H1 (cell line): ENCODE data around the gene CTAGE15.
"Not testable (repeated sequence)": the region's sequence is repeated elsewhere in the genome, so short reads cannot be mapped to it uniquely, and the experiment has no call there.

Source experiments
- BCL11A ChIP-seq, 2 experiments: IDR thresholded peaks; one replicate each; pipeline ENCODE4 v1.6.1; 2011; ENCODE audit warnings: low read depth in 2 of 2, low read length in 2 of 2, mild to moderate bottlenecking in 2 of 2
- EZH2 ChIP-seq: fragments of 200-600 bp; sonication (generic); IDR thresholded peaks from 2 replicates; pipeline ENCODE4 v1.7.1; 2012; ENCODE audit warnings: low read depth, mild to moderate bottlenecking, moderate library complexity, low read length, inconsistent platforms; ENCODE audit not compliant: severe bottlenecking
- GTF2F1 ChIP-seq: IDR thresholded peaks from 2 replicates; pipeline ENCODE4 v1.6.1; 2012; ENCODE audit warnings: low read depth, low read length, improper control_type of control experiment, borderline replicate concordance
- PHF8 ChIP-seq: fragments of 200-600 bp; sonication (generic); conservative IDR thresholded peaks from 2 replicates; pipeline ENCODE4 v1.7.1; 2012; ENCODE audit warnings: low read depth, mild to moderate bottlenecking, inconsistent platforms, low read length, moderate library complexity
- SIN3A ChIP-seq, 2 experiments: IDR thresholded peaks in 1 of 2; conservative IDR thresholded peaks in 1 of 2; 2 replicates each; pipeline ENCODE4 v1.6.1; 2011 to 2012; ENCODE audit warnings: low read length in 2 of 2, improper control_type of control experiment in 1 of 2, low read depth in 1 of 2, mild to moderate bottlenecking in 1 of 2

DNA sequence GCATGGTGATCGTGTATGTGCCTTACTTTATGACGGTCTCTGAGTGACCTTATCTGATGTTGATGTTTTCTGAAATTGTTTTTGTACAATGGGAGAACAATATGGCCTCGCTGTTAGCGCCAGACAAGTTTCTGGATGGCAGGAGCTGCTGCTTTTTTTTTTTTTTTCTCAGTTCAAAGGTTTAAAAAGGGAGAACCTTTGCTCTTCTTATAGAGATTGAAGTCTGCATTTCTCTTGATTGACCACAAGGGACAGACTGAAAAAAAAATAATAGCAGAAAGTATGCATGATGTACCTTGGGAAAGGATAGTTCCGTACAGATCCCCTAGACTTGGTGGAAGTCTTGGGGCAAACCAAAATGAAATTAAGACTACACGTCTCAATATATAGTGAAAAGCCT, 43.9 kb downstream of the CTAGE15 start:
- TF ChIP-seq PHF8; BCL11A (IDR thresholded peaks at IDR 0.05; ENCODE audit: low read depth in 2 of 2, low read length in 2 of 2); GTF2F1; EZH2; SIN3A (conservative IDR thresholded peaks at IDR 0.05 in 1 of 2, IDR thresholded peaks at IDR 0.05 in 1 of 2; ENCODE audit: low read depth in 1 of 2, low read length in 2 of 2): not testable (repeated sequence)
